Transverse colon (tissue), 4 donors: Measurements from ENCODE around the gene ZPLD1.

Experiments used
- CTCF ChIP-seq, 5 experiments: fragments of 200-600 bp in 3 of 5; fragments of 450-650 bp in 2 of 5; sonication (generic) in 3 of 5; IDR thresholded peaks; 1 replicate in 2 of 5; 2 replicates in 3 of 5; pipeline ENCODE4 v1.5.1; 2016 to 2017; ENCODE audit warnings: antibody characterized with exemption in 5 of 5, inconsistent platforms in 3 of 5, mild to moderate bottlenecking in 2 of 5, moderate library complexity in 1 of 5
- POLR2A ChIP-seq: fragments of 450-650 bp; IDR thresholded peaks from one replicate; pipeline ENCODE4 v1.6.1; 2016; ENCODE audit warnings: antibody characterized with exemption, mild to moderate bottlenecking, moderate library complexity
- POLR2AphosphoS5 ChIP-seq, 3 donors: sonication (generic); formaldehyde crosslinking; IDR thresholded peaks; one replicate each; pipeline ENCODE4 v1.6.1; 2016; ENCODE audit warnings: antibody characterized with exemption in 3 of 3

GRCh38 chr3:102419786-102420185 is 15.0 kb upstream of the ZPLD1 start:
- TF ChIP-seq CTCF (IDR thresholded peaks at IDR 0.05) (no peak), POLR2A (no peak), POLR2AphosphoS5 (IDR thresholded peaks at IDR 0.05) (no peak)
